Suprapubic skin (tissue), 4 donors: ENCODE results near the gene DNAJC1. TPM values are rescaled to one million over a fixed set of nuclear protein-coding genes. Genes with fewer than 3 reads are reported as not detected.

ENCODE experiments used
- DNase-seq, 2 donors: peaks; one replicate each; pipeline ENCODE4 v3.0.0-alpha.2; 2019; ENCODE audit warnings: low spot score in 2 of 2
- H3K27ac ChIP-seq: fragments of 200-600 bp; sonication (generic); one replicate; pipeline ENCODE4 v1.5.1; 2019
- H3K27me3 ChIP-seq: fragments of 200-600 bp; sonication (generic); one replicate; pipeline ENCODE4 v1.5.1; 2019
- H3K36me3 ChIP-seq: fragments of 200-600 bp; sonication (generic); one replicate; pipeline ENCODE4 v1.5.1; 2019
- H3K4me1 ChIP-seq: fragments of 200-600 bp; sonication (generic); one replicate; pipeline ENCODE4 v1.5.1; 2019
- H3K4me3 ChIP-seq: fragments of 200-600 bp; sonication (generic); one replicate; pipeline ENCODE4 v1.5.1; 2019; ENCODE audit warnings: mild to moderate bottlenecking
- H3K9me3 ChIP-seq: fragments of 200-600 bp; sonication (generic); one replicate; pipeline ENCODE4 v1.5.1; 2019
- CTCF ChIP-seq, 2 donors: fragments of 200-600 bp in 1 of 2; fragments of 450-650 bp in 1 of 2; sonication (generic) in 1 of 2; IDR thresholded peaks; one replicate each; pipeline ENCODE4 v1.5.1; 2016 to 2019; ENCODE audit warnings: antibody characterized with exemption in 2 of 2, mild to moderate bottlenecking in 1 of 2, moderate library complexity in 1 of 2
- EP300 ChIP-seq: sonication (generic); formaldehyde crosslinking; IDR thresholded peaks from one replicate; pipeline ENCODE4 v1.6.1; 2017; ENCODE audit warnings: antibody characterized with exemption
- POLR2A ChIP-seq, 2 donors: fragments of 450-650 bp; IDR thresholded peaks; one replicate each; pipeline ENCODE4 v1.6.1; 2017; ENCODE audit warnings: antibody characterized with exemption in 2 of 2, mild to moderate bottlenecking in 2 of 2, moderate library complexity in 2 of 2
- POLR2AphosphoS5 ChIP-seq, 3 donors: sonication (generic); formaldehyde crosslinking; IDR thresholded peaks; one replicate each; pipeline ENCODE4 v1.6.1; 2017; ENCODE audit warnings: antibody characterized with exemption in 3 of 3
- WGBS: methylation state at CpG from one replicate; pipeline ENCODE4 v1.1.5; 2018; 5-methylcytosine and 5-hydroxymethylcytosine counted together
- total RNA-seq, 4 donors: library from RNA; depleted of rRNA; stranded (reverse); fragments of >200 nt; gene quantifications; one replicate each; pipeline ENCODE4 v1.1.0, GENCODE V29; 2016

The DNAJC1 gene
- total RNA-seq, 4 donors from 2014 or later = 30.6 to 70.0 (median 61.0) TPM

- H3K36me3 ChIP-seq = peaks cover 3% of the 10 kb centered on the region
- H3K9me3 ChIP-seq = no peaks in the 10 kb centered on the region
- WGBS = 63% methylated on average over 3 of the region's 3 CpGs
- H3K4me3 ChIP-seq = no peak overlapping the region
- TF ChIP-seq EP300 = no peak
- no peak for TF ChIP-seq CTCF (IDR thresholded peaks at IDR 0.05)
- no peak for TF ChIP-seq POLR2A (IDR thresholded peaks at IDR 0.05)
- TF ChIP-seq POLR2AphosphoS5 (IDR thresholded peaks at IDR 0.05) = no peak
- no peak for DNase-seq
- H3K27ac ChIP-seq = no peak overlapping the region
- no peaks in the 10 kb centered on the region for H3K27me3 ChIP-seq
- H3K4me1 ChIP-seq = peaks cover 32% of the 10 kb centered on the region
Measured at GRCh38 chr10:21726601-21727225, 276.8 kb downstream of the DNAJC1 start.

- Histone ChIP-seq H3K4me1 (peaks cover 32% of the 10 kb centered on the region), H3K27ac (no peak overlapping the region), H3K27me3 (no peaks in the 10 kb centered on the region), H3K36me3 (no peaks in the 10 kb centered on the region), H3K9me3 (no peaks in the 10 kb centered on the region), H3K4me3 (no peak overlapping the region)
- peak; percentile 89 to 90 for DNase-seq
- 2% methylated on average over 4 of the region's 4 CpGs for WGBS
- TF ChIP-seq POLR2AphosphoS5 (IDR thresholded peaks at IDR 0.05) (peak in 2 of 3 donors; percentile 53 to 89), POLR2A (IDR thresholded peaks at IDR 0.05) (no peak)
Measured at GRCh38 chr10:21724687-21725367, 278.7 kb downstream of the DNAJC1 start.

- Histone ChIP-seq H3K4me3 (no peak overlapping the region), H3K27me3 (no peaks in the 10 kb centered on the region), H3K4me1 (peaks cover 32% of the 10 kb centered on the region), H3K9me3 (no peaks in the 10 kb centered on the region), H3K36me3 (no peaks in the 10 kb centered on the region), H3K27ac (no peak overlapping the region)
- no peak for DNase-seq
- WGBS = 49% methylated on average over 7 of the region's 7 CpGs
- TF ChIP-seq POLR2A (IDR thresholded peaks at IDR 0.05) = no peak
- TF ChIP-seq CTCF (IDR thresholded peaks at IDR 0.05) = no peak
- no peak for TF ChIP-seq EP300
- no peak for TF ChIP-seq POLR2AphosphoS5 (IDR thresholded peaks at IDR 0.05)
Measured at GRCh38 chr10:21724020-21724589, 279.4 kb downstream of the DNAJC1 start.

- H3K36me3 ChIP-seq = peaks cover 8% of the 10 kb centered on the region
- H3K27ac ChIP-seq = no peak overlapping the region
- TF ChIP-seq POLR2AphosphoS5 (IDR thresholded peaks at IDR 0.05) (no peak), CTCF (IDR thresholded peaks at IDR 0.05) (no peak), POLR2A (IDR thresholded peaks at IDR 0.05) (no peak), EP300 (no peak)
- no peaks in the 10 kb centered on the region for H3K27me3 ChIP-seq
- H3K4me1 ChIP-seq = peaks cover 21% of the 10 kb centered on the region
- H3K9me3 ChIP-seq = no peaks in the 10 kb centered on the region
- DNase-seq = no peak
- no peak overlapping the region for H3K4me3 ChIP-seq
- 98% methylated on average over 2 of the region's 2 CpGs for WGBS
Measured at GRCh38 chr10:21722209-21722608, 281.3 kb downstream of the DNAJC1 start.

- no peak for TF ChIP-seq EP300
- TF ChIP-seq POLR2AphosphoS5 (IDR thresholded peaks at IDR 0.05) = no peak
- TF ChIP-seq POLR2A (IDR thresholded peaks at IDR 0.05) = no peak
- TF ChIP-seq CTCF (IDR thresholded peaks at IDR 0.05) = no peak
- H3K4me1 ChIP-seq = peaks cover 16% of the 10 kb centered on the region
- no peak overlapping the region for H3K27ac ChIP-seq
- DNase-seq = no peak
- WGBS = 80% methylated on average over 6 of the region's 6 CpGs
- H3K4me3 ChIP-seq = no peak overlapping the region
- H3K9me3 ChIP-seq = no peaks in the 10 kb centered on the region
- peaks cover 13% of the 10 kb centered on the region for H3K36me3 ChIP-seq
- H3K27me3 ChIP-seq = no peaks in the 10 kb centered on the region
Measured at GRCh38 chr10:21721000-21721665, 282.4 kb downstream of the DNAJC1 start.
